Measurements from ENCODE around the gene OR1A2. TPM values are rescaled to one million over a fixed set of nuclear protein-coding genes. Genes with fewer than 3 reads are reported as not detected.
"Not testable (repeated sequence)": the region's sequence is repeated elsewhere in the genome, so short reads cannot be mapped to it uniquely, and the experiment has no call there.

Gene OR1A2
- total RNA-seq, 1 donor from 2014 or later, result not detected

DNA sequence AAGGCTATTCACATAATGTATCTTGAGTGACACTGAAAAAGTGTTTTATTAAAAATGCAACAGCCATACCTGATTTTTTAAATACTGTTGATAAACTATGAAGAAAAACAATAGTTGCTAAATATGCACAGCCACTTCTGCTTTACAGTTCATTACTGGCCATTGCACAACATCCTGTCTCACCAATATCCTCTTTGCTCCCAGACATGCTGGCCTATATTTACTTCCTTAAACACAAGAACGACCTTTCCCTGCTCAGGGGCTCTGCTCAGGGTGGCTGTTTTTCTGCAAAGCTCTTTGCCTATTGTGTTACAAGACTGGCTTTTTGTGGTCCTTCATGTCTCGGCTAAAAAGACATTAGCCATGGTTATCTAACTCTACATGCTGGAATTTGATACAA, 41.4 kb downstream of the OR1A2 start:
- not testable (repeated sequence) for H3K4me1 Mint-ChIP-seq (ENCODE audit: unreplicated experiment); H3K4me3 Mint-ChIP-seq (ENCODE audit: unreplicated experiment); H3K27me3 Mint-ChIP-seq (ENCODE audit: unreplicated experiment); H3K36me3 Mint-ChIP-seq (ENCODE audit: unreplicated experiment); H3K27ac Mint-ChIP-seq (ENCODE audit: unreplicated experiment); DNase-seq (ENCODE audit: extremely low spot score, unreplicated experiment); H3K9me3 Mint-ChIP-seq (ENCODE audit: unreplicated experiment)

DNA sequence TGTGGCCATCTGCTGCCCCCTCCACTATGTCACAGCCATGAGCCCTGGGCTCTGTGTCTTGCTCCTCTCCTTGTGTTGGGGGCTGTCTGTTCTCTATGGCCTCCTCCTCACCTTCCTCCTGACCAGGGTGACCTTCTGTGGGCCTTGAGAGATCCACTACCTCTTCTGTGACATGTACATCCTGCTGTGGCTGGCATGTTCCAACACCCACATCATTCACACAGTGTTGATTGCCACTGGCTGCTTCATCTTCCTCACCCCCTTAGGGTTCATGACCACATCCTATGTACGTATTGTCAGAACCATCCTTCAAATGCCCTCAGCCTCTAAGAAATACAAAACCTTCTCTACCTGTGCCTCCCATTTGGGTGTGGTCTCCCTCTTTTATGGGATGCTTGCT, 43.7 kb downstream of the OR1A2 start:
- not testable (repeated sequence) for H3K27ac Mint-ChIP-seq (ENCODE audit: unreplicated experiment); H3K36me3 Mint-ChIP-seq (ENCODE audit: unreplicated experiment); H3K27me3 Mint-ChIP-seq (ENCODE audit: unreplicated experiment); H3K9me3 Mint-ChIP-seq (ENCODE audit: unreplicated experiment); H3K4me1 Mint-ChIP-seq (ENCODE audit: unreplicated experiment); DNase-seq (ENCODE audit: extremely low spot score, unreplicated experiment); H3K4me3 Mint-ChIP-seq (ENCODE audit: unreplicated experiment)

DNA sequence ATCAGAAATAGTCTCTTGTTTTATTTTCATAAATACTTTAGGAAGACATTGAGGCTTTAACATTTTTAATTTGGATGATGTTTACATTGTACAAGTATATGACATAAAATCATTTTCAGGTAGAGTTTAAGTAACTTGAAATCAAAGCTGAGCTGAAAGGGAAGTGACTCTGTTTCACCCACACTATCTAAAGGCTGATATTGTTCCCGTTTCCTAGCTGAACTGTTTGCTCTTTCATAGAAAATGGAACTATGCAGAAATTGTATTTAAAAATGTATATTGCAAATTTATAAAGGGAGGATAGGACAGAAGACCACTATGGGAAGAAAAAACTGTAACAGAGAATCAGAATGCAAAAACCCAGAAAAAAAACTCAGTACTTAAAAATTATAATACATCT, 47.5 kb downstream of the OR1A2 start:
- H3K4me3 Mint-ChIP-seq (ENCODE audit: unreplicated experiment); H3K36me3 Mint-ChIP-seq (ENCODE audit: unreplicated experiment); H3K4me1 Mint-ChIP-seq (ENCODE audit: unreplicated experiment); H3K9me3 Mint-ChIP-seq (ENCODE audit: unreplicated experiment); DNase-seq (ENCODE audit: extremely low spot score, unreplicated experiment); H3K27ac Mint-ChIP-seq (ENCODE audit: unreplicated experiment); H3K27me3 Mint-ChIP-seq (ENCODE audit: unreplicated experiment): not testable (repeated sequence)

Other genes starting within 250 kb of the OR1A2 start
- gene OR1D5, start 133.9 kb upstream of the OR1A2 start, total RNA-seq, result not detected in 2 replicates
- not detected in 2 replicates for gene OR1D2, start 93.1 kb upstream of the OR1A2 start, total RNA-seq
- not detected in 2 replicates for gene OR1G1, start 70.0 kb upstream of the OR1A2 start, total RNA-seq
- not detected in 2 replicates for gene OR1A1, start 10.1 kb downstream of the OR1A2 start, total RNA-seq
- gene OR3A1, start 100.8 kb downstream of the OR1A2 start, total RNA-seq, result not detected in 2 replicates
- gene OR3A2, start 188.8 kb downstream of the OR1A2 start, total RNA-seq, result not detected in 2 replicates
- not detected in 2 replicates for gene OR1E1, start 200.9 kb downstream of the OR1A2 start, total RNA-seq
- not detected in 2 replicates for gene OR3A3, start 213.9 kb downstream of the OR1A2 start, total RNA-seq
- not detected in 2 replicates for gene OR1E2, start 236.3 kb downstream of the OR1A2 start, total RNA-seq

Data from osteocyte (in vitro differentiated cells).